Measurements from ENCODE around the gene CD300LD. TPM values are rescaled to one million over a fixed set of nuclear protein-coding genes. Genes with fewer than 3 reads are reported as not detected.

Gene CD300LD
- total RNA-seq, 1 donor from 2014 or later, result not detected

DNA sequence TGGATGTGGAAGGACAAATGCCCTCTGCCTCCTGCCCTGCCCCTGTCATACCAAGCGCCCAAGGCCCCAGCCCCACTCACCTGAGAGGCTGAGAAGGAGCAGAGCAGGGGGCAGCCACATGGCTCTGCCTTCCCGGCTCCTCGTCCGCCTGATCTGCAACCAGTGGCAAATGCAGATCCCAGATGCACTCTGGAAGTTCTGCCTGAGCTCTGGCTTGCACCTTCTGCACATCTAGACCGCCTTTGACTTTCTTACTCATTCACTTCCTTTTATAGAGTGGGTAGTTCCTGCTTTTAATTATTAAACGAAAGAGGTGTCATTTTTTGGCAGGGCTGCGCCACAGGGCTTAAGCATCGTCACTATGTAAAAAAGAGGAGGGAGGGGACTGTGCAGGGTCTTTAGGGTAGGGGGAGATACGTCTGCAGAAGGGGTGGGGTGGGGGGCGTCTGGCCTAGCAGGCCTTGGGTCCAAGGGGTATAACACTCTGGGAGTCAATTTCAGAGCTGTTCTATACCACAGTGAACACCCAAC, 60.8 kb downstream of the CD300LD start, which contains the start of gene CD300LB:
CD300LB (minus strand) TSS at position 245 of the 531 bp plus-strand sequence; CDS start at position 120, 125 bp downstream.
- peak within 1 kb of the TSS; percentile 32 for H3K4me3 ChIP-seq
- intact Hi-C loops (cut with DNase I), result no loop called here
- ATAC-seq (peak; percentile 37 to 39), DNase-seq (peak; percentile 48)
- H3K4me1 ChIP-seq, result peaks cover 7% of the 10 kb centered on the region
- H3K36me3 ChIP-seq, result no peaks in the 10 kb centered on the region
- TF ChIP-seq, protein P1, sequence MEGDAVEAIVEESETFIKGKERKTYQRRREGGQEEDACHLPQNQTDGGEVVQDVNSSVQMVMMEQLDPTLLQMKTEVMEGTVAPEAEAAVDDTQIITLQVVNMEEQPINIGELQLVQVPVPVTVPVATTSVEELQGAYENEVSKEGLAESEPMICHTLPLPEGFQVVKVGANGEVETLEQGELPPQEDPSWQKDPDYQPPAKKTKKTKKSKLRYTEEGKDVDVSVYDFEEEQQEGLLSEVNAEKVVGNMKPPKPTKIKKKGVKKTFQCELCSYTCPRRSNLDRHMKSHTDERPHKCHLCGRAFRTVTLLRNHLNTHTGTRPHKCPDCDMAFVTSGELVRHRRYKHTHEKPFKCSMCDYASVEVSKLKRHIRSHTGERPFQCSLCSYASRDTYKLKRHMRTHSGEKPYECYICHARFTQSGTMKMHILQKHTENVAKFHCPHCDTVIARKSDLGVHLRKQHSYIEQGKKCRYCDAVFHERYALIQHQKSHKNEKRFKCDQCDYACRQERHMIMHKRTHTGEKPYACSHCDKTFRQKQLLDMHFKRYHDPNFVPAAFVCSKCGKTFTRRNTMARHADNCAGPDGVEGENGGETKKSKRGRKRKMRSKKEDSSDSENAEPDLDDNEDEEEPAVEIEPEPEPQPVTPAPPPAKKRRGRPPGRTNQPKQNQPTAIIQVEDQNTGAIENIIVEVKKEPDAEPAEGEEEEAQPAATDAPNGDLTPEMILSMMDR (IDR thresholded peaks at IDR 0.05), result no peak
- no peaks in the 10 kb centered on the region for H3K27me3 ChIP-seq (ENCODE audit: low read depth)
- H3K9me3 ChIP-seq, result no peaks in the 10 kb centered on the region
- H3K27ac ChIP-seq, result peak within 1 kb of the TSS; percentile 51

DNA sequence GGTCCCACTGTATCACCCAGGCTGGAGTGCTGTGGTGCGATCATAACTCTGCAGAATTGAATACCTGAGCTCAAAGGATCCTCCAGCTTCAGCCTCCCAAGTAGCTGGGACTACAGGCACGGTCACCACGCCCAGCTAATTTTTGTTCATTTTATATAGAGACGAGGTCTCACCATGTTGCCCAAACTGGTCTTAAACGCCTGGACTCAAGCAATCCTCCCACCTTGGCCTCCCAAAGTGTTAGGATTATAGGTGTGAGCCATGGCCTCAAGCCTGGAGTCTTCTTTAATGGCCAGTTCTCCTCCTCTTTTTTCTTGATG, 61.3 kb downstream of the CD300LD start:
- no peaks in the 10 kb centered on the region for H3K36me3 ChIP-seq
- H3K4me1 ChIP-seq, result peaks cover 7% of the 10 kb centered on the region
- intact Hi-C loops (cut with DNase I), result no loop called here
- ATAC-seq (no peak), DNase-seq (peak; percentile 6)
- TF ChIP-seq, protein P1 (IDR thresholded peaks at IDR 0.05), result no peak
- H3K27me3 ChIP-seq (ENCODE audit: low read depth), result no peaks in the 10 kb centered on the region
- H3K4me3 ChIP-seq, result no peak overlapping the region
- H3K27ac ChIP-seq, result no peak overlapping the region
- no peaks in the 10 kb centered on the region for H3K9me3 ChIP-seq

Other genes with a start within 250 kb of the CD300LD start
- gene BTBD17, start 230.4 kb downstream of the CD300LD start, total RNA-seq, result not detected
- not detected for gene GPR142, start 224.8 kb downstream of the CD300LD start, total RNA-seq
- gene GPRC5C, start 160.2 kb downstream of the CD300LD start, total RNA-seq, result 58.2 TPM
- 27.8 TPM for gene CD300A, start 125.6 kb downstream of the CD300LD start, total RNA-seq
- 1.5 TPM for gene CD300LB, start 60.8 kb downstream of the CD300LD start, total RNA-seq
- 13.9 TPM for gene CD300C, start 46.2 kb downstream of the CD300LD start, total RNA-seq
- gene CD300H, start 24.8 kb downstream of the CD300LD start, total RNA-seq, result 0.92 TPM
- 7.3 TPM for gene CD300E, start 31.5 kb upstream of the CD300LD start, total RNA-seq
- gene CD300LF, start 120.6 kb upstream of the CD300LD start, total RNA-seq, result 66.2 TPM
- gene RAB37, start 145.0 kb upstream of the CD300LD start, total RNA-seq, result 7.4 TPM
- 35.7 TPM for gene NHERF1, start 156.3 kb upstream of the CD300LD start, total RNA-seq
- 48.6 TPM for gene NAT9, start 184.1 kb upstream of the CD300LD start, total RNA-seq

Measured in lower lobe of right lung (tissue), 2 donors.